Fibroblast of peridontal ligament (primary cell): ENCODE measurements around the gene ZNF714.

ENCODE experiments used
- DNase-seq: peaks from one replicate; pipeline ENCODE4 v3.0.0-alpha.2; 2010; ENCODE audit errors: extremely low read depth

Gene ZNF714

DNA sequence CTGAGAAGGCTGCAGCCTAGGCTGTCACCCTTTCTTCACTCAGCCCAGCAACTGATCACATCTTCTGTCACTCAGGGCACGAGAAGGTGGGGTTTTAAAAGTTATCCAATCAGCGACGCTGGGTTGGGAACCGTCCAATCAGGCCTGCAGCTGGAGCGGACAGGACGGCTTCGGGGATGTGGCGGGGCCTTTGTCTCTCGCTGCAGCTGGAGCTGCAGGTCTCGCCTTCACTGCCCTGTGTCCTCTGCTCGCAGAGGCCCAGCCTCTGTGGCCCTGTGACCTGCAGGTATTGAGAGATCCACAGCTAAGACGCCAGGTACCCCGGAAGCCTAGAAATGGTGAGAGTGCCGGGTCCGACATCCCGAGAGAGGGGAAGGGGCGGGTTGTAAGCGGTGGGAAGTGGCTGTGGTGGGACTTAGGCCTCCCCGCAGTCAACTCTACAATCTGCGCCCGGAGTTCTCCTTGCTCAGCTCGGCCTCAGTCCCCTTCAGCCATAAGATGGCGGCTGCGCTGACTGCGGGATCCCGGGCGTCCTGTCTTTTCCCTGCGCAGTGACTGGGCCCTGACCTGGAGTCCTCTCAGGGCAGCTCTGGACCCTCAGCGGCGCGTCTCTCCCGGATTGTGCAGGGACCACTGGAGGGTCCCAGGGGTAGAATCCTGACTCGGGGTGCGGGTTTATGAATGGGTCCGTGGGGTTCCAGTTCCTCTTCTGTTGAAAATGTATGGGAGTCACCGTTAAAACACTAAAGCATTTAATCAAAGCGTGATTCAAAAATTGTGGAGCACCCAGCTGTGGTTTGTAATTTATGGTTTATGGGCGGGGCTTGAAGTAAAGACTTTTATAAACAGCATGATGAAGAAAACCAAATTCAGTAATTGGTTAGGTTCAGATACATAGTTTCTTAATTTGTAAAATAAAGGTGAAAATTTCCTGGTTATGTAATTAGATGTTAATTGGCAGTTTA lies at the start of gene ZNF714:
Gene ZNF714 (plus strand): TSS at position 193 of the 965 bp plus-strand sequence. CDS start 16,066 bp downstream, outside the sequence.
- peak; percentile 86 for DNase-seq

DNA sequence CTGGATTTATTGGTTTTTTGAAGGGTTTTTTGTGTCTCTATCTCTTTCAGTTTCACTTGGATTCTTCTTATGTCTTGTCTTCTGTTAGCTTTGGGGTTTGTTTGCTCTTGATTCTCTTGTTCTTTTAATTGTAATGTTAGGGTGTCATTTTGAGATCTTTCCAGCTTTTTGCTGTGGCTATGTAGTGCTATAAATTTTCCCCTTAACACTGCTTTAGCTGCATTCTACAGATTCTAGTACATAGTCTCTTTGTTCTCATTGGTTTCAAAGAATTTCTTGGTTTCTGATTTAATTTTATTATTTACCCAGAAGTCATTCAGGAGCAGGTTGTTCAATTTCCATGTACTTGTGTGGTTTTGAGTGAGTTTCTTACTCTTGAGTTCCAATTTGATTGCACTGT lies 37.0 kb upstream of the ZNF714 start:
- DNase-seq: no peak

DNA sequence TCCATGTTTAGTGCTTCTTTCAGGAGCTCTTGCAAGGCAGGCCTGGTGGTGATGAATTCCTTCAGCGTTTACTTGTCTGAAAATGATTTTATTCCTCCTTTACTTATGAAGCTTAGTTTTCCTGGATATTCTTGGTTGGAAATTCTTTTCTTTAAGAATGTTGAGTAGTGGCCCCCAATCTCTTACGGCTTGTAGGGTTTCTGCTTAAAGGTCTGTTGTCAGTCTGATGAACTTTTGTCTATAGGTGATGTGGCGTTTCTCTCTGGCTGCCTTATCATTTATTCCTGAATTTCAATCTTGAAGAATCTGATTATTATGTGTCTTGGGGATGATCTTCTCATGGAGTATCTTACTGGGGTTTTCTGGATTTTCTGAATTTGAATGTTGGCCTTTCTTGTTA lies 35.5 kb upstream of the ZNF714 start:
- no peak for DNase-seq

DNA sequence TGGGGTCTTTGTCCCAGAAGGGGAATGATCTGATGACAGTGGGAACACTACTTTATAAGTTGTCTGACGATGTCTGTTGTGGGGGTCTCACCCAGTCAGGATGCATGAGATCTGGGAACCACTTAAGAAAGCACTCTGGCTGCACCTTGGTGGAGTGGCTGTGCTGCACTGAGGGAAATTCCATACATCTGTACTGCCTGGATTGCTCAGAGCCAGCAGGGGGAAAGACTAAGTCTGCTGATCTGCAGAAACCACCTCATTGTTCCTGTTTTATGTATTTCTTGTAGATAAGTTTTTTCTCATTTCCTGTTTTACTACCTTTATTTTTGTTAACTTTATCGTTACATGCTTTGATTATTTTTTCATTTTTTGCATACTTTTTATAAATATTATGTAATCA lies 34.3 kb upstream of the ZNF714 start:
- DNase-seq: no peak

DNA sequence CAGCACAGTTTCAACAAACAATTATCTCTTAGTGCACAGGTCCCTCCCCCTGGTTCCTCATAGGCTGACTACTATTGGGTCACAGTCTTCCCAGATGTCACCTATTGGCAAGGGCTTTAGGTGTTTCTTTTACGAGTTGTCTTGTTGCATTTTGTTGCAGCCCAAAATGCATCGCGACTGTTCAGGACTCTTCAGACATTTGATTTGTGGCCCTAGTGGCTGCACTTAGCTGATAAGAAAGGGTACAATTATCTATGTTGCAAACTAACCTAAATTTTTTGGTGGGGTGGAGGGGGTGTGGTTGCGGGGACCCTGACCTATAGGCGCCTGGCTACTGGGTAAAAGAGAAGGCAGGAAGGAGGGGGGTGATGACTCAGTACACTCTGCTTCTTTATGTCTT lies 29.1 kb upstream of the ZNF714 start:
- DNase-seq: no peak

DNA sequence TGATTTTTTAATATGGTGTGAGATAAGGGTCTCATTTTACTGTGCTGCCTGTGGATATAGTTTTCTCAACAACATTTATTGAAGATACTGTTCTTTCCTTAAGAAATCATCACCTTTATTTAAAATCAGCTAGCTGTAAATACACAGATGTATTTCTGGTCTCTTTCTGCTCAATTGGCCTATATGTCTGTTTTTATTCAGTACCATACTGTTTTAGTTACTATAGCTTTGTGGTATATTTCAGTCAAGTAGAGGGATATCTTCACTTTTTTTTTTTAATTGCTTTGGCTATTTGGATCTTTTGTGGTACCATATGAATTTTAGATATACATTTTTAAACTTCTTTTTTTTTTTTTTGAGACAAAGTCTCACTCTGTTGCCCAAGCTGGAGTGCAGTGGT lies 16.7 kb upstream of the ZNF714 start:
- no peak for DNase-seq

DNA sequence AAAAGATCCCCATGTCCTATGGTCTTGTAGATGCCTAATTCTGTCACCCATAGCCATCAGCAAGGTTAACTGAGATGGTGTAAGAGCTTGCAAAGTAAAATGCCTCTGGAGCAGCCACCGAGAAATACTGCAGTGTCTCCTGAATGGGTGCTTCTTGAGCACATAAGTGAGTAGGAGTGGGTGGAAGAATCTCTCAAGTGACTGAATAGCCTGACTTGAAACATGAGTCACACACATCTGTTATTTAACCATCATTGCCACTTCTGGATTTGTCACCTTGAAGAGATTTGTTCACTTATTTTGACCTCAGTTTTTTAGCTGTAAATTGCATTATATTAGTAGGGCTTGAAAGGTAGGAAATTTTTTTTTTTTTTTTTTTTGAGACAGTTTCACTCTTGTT lies 2.3 kb downstream of the ZNF714 start:
- DNase-seq: peak; percentile 8

DNA sequence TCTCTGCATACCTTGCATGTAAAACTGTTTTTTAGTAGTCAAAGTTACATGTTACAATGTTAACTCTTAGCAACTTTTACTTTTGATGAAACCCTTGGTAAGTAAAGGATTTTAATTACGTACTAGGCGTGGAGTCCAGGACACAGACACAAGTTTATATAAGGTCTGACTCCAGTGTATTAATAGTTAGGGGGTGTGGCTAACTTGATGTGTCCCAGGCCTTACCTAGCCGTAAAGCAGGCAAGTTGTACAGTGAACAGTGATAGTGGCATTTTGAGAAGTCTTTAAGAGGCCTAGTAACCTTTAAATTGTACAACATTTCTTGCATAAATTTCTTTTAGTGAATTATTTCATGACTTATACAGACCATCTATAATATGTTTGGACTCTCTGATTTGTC lies 5.9 kb downstream of the ZNF714 start:
- no peak for DNase-seq

DNA sequence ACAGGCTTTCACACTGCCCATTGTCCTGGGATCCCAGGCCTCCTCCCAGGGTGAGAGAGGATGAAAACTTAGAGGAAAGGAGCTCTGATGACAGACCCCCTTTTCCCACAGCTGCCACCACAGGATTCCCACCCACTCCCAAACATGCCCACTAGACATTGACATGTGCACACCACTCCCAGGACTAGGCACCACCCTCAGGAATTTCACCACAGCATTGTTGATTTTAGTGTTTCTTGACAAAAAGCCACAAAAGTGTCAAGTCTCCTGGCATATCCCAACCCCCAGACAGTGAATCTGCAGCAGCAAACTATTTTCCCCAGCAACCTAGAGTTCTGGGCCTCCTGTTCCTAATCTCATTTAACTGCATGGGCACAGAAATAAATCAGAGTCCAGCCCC lies 10.1 kb downstream of the ZNF714 start:
- DNase-seq: peak; percentile 4

DNA sequence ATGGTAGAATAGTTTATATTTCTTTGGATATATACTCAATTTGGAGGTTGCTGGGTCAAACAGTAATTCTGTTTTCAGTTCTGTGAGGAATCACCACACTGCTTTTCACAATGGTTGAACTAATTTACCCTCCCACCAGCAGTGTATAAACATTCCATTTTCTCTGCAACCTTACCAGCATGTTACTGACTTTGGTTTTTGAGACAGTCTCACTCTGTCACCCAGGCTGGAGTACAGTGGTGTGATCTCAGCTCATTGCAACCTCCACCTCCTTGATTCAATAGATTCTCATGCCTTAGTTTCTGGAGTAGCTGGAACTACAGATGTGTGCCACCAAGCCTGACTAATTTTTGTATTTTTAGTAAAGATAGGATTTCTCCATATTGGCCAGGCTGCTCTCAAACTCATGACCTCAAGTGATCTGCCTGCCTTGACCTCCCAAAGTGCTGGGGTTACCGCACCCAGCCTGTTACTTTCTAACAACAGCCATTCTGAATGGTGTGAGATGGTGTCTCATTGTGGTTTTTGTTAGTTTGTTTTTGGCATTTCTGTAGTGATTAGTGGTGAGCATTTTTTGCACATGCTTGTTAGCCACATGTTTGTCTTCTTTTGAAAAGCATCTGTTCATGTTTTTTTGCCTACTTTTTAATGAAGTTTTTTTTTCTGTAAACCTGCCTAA lies 12.5 kb downstream of the ZNF714 start:
- no peak for DNase-seq

DNA sequence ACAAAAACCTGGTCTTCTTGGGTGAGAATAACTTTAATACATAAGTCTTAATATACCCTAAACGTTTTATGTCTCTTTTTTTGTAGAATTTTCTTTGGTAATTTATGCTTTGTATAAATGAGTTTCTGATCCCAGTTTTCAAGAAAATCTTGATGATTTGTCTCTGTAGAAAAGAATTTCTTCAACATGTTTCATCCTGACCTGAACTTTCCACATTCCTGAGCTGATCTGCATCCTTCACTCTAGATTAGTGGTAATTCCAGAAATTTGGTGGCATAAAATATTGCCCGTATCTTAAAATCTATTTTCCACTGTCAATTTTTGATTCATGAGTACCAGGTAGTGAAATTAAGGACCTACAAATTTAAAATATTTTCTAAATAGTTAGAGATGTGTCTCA lies 16.3 kb downstream of the ZNF714 start:
- no peak for DNase-seq

DNA sequence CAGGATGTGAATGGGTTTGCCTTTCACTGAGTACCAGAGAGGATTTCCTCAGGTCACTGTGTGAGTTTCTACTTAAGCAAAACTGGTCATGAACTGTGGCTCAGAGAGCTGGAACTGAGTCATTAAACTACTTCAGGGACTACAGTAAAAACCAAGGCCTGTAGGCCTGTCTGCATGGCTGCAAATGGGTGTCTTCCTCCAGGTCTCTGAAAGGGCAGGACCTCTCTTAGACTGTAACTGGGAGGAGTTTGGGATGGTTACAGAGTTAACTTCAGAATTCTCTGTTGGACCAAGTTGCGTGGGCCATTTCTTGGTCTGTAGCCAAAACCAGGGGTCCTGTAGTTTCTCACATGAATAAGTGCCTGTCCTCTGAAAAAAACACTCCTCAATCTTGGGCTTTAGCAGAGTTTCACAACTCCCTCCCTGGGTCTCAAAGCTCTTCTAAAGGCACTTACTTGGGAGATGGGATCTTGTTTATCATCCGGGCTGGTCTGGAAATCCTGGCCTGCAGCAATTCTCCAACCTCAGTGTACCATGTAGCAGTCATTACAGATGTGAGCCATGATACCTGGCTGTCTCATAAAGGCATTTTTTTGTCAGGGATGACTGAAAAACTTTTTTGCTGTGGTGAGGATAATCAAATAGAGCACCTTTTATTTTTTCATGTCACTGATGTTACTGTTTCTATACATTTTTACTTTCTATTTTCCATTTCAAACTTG lies 19.7 kb downstream of the ZNF714 start:
- DNase-seq: no peak

DNA sequence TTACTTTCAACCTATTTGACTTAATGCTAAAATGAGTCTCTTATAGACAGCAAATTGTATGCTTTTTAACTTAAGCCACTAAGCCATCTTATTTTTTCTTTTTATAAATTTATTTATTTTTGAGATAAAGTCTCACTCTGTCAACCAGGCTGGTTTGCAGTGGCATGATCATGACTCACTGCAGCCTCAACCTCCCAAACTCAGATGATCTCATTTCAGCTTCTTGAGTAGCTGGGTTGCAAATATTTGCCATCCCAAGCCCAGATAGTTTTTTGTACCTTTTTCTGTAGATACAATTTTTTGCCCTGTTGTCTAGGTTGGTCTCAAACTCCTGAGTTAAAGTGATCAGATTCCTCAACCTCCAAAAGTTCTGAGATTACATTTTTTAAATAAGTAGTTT lies 27.1 kb downstream of the ZNF714 start:
- DNase-seq: peak; percentile 29

DNA sequence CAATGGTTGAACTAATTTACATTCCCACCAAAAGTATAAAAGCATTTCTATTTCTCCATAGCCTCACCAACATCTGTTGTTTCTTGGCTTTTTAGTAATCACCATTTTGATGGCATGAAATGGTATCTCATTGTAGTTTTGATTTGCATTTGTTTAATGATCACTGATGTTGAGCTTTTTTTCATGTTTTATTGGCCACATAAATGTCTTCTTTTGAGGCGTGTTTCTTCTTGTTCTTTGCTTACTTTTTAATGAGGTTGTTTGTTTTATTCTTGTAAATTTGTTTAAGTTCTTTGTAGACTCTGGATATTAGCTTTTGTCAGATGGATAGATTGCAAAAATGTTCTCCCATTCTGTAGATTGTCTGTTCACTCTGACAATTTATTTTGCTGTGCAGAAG lies 28.2 kb downstream of the ZNF714 start:
- no peak for DNase-seq

DNA sequence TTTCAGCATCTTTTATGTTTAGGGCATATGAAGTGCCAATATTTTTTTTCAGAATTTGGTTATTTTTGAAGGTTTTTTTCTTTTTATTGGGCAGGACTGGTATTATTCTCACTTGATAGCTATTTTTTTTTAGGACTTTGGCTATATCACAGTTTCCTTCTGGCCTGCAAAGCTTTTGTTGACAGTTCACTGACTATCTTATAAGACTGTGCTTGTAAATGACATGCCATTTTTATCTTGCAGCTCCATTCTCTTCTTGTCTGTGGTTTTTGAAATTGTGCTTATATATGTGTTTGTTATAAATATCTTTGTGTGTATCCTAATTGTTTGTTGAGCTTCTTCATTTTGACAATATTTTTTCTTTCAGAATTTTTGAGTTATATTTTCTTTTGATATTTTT lies 33.4 kb downstream of the ZNF714 start:
- DNase-seq: no peak

DNA sequence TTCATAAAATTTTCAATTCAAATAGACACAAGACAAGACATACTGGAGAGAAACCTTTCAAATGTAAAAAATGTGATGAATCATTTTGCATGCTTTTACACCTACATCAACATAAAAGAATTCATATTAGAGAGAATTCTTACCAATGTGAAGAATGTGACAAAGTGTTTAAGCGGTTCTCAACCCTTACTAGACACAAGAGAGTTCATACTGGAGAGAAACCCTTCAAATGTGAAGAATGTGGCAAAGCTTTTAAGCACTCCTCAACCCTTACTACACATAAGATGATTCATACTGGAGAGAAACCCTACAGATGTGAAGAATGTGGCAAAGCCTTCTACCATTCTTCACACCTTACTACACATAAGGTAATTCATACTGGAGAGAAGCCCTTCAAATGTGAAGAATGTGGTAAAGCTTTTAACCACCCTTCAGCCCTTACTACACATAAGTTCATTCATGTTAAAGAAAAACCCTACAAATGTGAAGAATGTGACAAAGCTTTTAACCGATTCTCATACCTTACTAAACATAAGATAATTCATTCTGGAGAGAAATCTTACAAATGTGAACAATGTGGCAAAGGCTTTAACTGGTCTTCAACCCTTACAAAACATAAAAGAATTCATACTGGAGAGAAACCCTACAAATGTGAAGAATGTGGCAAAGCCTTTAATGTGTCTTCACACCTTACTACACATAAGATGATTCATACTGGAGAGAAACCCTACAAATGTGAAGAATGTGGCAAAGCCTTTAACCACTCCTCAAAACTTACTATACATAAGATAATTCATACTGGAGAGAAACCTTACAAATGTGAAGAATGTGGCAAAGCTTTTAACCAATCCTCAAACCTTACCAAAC lies 35.3 kb downstream of the ZNF714 start:
- DNase-seq: no peak

DNA sequence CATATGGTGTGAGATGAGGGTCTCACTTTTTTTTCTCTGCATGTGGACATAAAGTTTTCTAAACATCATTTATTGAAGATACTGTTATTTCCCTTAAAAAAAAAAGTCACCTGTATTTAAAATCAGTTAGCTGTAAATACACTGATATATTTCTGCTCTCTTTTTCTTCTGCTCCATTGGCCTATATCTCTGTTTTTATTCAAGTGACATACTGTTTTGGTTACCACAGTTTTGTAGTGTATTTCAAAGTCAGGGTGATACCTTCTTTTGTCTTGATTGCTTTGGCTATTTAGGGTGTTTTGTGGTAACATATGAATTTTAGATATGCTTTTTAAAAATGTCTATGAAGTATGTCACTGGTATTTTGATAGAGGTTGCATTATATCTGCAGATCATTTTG lies 44.1 kb downstream of the ZNF714 start:
- no peak for DNase-seq

DNA sequence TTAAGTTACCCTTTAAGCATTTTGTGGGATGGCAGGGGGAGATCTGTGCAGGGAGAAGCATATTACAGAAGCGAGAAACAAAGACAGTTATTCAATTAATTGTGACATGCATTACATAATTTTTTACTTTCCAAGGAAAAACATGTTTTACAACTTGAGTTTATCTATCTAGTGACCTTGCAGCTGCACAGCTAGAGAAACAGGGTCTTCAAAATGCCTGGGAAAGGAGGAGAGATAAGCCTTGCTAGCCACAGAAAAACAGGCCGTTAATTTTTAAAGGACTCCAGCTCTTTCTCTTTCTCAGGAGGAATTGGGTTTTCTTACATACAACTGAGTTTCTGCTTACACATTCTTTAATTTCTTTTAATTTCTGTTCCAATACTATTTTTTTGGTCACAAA lies 45.0 kb downstream of the ZNF714 start:
- DNase-seq: no peak

DNA sequence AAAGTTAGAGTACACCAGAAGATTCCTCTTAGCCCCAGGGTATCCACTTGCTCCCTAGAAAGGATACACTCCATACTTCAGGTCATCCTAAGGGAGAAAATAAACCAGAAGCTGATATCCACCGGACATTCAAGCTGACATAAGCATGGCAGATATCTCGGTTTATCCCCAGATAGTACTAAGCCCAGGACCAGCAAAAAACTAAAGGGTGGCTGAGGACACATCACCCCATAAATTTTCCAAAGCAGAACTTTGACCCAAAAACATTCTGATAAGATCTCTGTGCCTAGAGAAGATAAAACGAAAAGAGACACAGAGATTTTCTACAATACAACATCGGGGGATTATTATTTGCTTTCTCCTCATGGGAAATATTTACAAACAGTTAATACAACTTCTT lies 45.9 kb downstream of the ZNF714 start:
- DNase-seq: no peak

DNA sequence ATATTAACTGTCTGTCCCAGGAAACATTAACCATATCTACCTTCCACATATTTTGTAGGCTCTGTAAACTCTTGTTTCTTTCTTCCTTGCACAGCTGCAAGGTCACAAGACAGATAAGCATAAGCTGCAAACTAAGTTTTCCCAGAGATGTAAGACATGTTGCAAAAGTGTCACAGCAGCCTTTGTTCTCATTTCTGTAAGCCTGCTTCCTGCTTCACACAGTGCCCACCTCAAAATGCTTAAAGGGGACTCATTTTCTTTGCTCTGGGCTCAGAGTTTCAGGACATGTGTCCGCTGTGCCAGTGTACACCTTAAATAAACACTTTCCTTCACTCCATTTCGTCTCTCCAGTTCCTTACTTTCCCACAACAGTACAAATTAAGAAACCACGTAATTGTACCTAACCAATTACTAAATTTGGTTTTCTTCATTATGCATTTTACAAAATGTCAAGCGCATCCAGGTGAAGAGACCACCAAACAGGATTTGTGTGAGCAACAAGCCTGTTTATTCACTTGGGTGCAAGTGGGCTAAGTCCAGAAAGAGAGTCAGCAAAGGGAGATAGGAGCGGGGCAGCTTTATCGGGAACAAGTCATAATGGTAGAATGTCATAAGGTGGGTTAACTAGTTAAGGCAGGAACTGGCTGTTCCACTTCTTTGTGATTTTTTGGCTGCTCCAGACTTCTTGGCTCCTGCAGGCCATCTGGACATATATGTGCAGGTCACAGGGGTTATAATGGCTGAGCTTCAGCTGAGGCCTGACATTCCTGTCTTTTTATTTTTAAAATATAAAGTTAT lies 47.1 kb downstream of the ZNF714 start:
- DNase-seq: no peak
